H1 (cell line): ENCODE results near the gene EVPL.

Experiments used
- CTCF ChIP-seq, 3 experiments: IDR thresholded peaks; 1 replicate in 2 of 3; 2 replicates in 1 of 3; pipeline versions ENCODE4 v1.5.1 to v1.6.1; 2011; ENCODE audit warnings: low read length in 3 of 3, mild to moderate bottlenecking in 3 of 3, inconsistent platforms in 2 of 3, low read depth in 1 of 3, moderate library complexity in 1 of 3; ENCODE audit not compliant: insufficient read depth in 1 of 3; ENCODE audit errors: control extremely low read depth in 1 of 3
- E2F6 ChIP-seq: IDR thresholded peaks from 2 replicates; pipeline ENCODE4 v1.6.1; 2012; ENCODE audit warnings: inconsistent platforms
- POLR2A ChIP-seq, 2 experiments: IDR thresholded peaks; 1 replicate in 1 of 2; 2 replicates in 1 of 2; pipeline ENCODE4 v1.6.1; 2011; ENCODE audit warnings: low read depth in 2 of 2, low read length in 2 of 2, mild to moderate bottlenecking in 2 of 2; ENCODE audit errors: control extremely low read depth in 1 of 2
- ZNF274 ChIP-seq: IDR thresholded peaks from 2 replicates; pipeline ENCODE4 v1.7.0; 2012; ENCODE audit warnings: low read length, borderline replicate concordance; ENCODE audit errors: extremely low read depth

GRCh38 chr17:75985986-75986385, 41.1 kb downstream of the EVPL start:
- TF ChIP-seq POLR2A (IDR thresholded peaks at IDR 0.05; ENCODE audit: control extremely low read depth in 1 of 2, low read depth in 2 of 2, low read length in 2 of 2) (no peak), CTCF (IDR thresholded peaks at IDR 0.05; ENCODE audit: control extremely low read depth in 1 of 3, insufficient read depth in 1 of 3, low read depth in 1 of 3, low read length in 3 of 3) (no peak), E2F6 (no peak), ZNF274 (no peak)
